GM18907 (cell line): ENCODE measurements around the gene MYOG.

ENCODE experiments used
- ATAC-seq: cut with Tn5 transposase; IDR thresholded peaks from one replicate; pipeline ENCODE4 v1.9.1; 2021; ENCODE audit warnings: mild to moderate bottlenecking, moderate library complexity; ENCODE audit not compliant: unreplicated experiment

The MYOG gene

GRCh38 chr1:203034422-203035110, 51.2 kb downstream of the MYOG start:
- no peak for ATAC-seq

GRCh38 chr1:203033917-203034316, 51.9 kb downstream of the MYOG start:
- ATAC-seq, result no peak

GRCh38 chr1:203033287-203033686, 52.5 kb downstream of the MYOG start:
- ATAC-seq, result no peak
